Ovary (tissue), 9 donors: ENCODE data around the gene SH3BP5L. TPM values are rescaled to one million over a fixed set of nuclear protein-coding genes. Genes with fewer than 3 reads are reported as not detected.
"Not testable (repeated sequence)": the region's sequence is repeated elsewhere in the genome, so short reads cannot be mapped to it uniquely, and the experiment has no call there.

ENCODE experiments used
- DNase-seq, 5 donors: peaks; one replicate each; pipeline ENCODE4 v3.0.0-alpha.2; 2019 to 2020
- H3K27ac ChIP-seq, 2 donors: fragments of 200-600 bp; one replicate each; pipeline versions ENCODE4 v1.5.1 to v1.8.0; 2019 to 2022
- H3K27me3 ChIP-seq: fragments of 200-600 bp; one replicate; pipeline ENCODE4 v1.8.0; 2022
- H3K36me3 ChIP-seq: fragments of 200-600 bp; sonication (generic); one replicate; pipeline ENCODE4 v1.5.1; 2019
- H3K4me1 ChIP-seq: one replicate; pipeline ENCODE4 v1.8.1; 2013; ENCODE audit warnings: mild to moderate bottlenecking, moderate library complexity; ENCODE audit not compliant: insufficient read depth
- H3K4me3 ChIP-seq: fragments of 200-600 bp; sonication (generic); one replicate; pipeline ENCODE4 v1.5.1; 2017
- H3K9me3 ChIP-seq, 2 donors: fragments of 200-600 bp in 1 of 2; sonication (generic) in 1 of 2; one replicate each; pipeline versions ENCODE4 v1.5.1 to v1.8.1; 2013 to 2019; ENCODE audit warnings: mild to moderate bottlenecking in 1 of 2, moderate library complexity in 1 of 2
- EP300 ChIP-seq: sonication (generic); formaldehyde crosslinking; IDR thresholded peaks from one replicate; pipeline ENCODE4 v1.6.1; 2017; ENCODE audit warnings: antibody characterized with exemption
- POLR2A ChIP-seq: fragments of 450-650 bp; IDR thresholded peaks from one replicate; pipeline ENCODE4 v1.6.1; 2017; ENCODE audit warnings: antibody characterized with exemption, mild to moderate bottlenecking, moderate library complexity
- WGBS, 3 donors: extraction: QIAGEN DNeasy Blood & Tissue Kit in 1 of 3; methylation state at CpG; one replicate each; pipeline versions ENCODE4 v1.1.5 to v1.1.7; 2013 to 2017; 5-methylcytosine and 5-hydroxymethylcytosine counted together
- intact Hi-C, 4 donors: fragments of 100-400 bp; cut with DNase I; formaldehyde crosslinking; loops; one replicate each; pipeline versions ENCODE4 v1.11.0 to v1.15.1; 2022 to 2023
- polyA plus RNA-seq, 2 donors: library from polyadenylated mRNA; stranded (reverse); fragments of 200-250 nt in 1 of 2; fragments of 350-450 nt in 1 of 2; fragmentation: Illumina TruSeq in 1 of 2; extraction: RNeasy Lipid Tissue Mini Kit (QIAGEN cat#74804) in 1 of 2; gene quantifications; one replicate each; pipeline ENCODE4 v1.2.3, GENCODE V29; 2013 to 2014
- total RNA-seq, 7 donors: library from RNA; depleted of rRNA in 2 of 7; stranded (reverse); fragments of >200 nt in 2 of 7; fragmentation: NEBNext Ultra II Directional in 3 of 7; extraction: Animal tissue kit (Norgen Biotek cat#: 25700) in 3 of 7; gene quantifications; one replicate each; pipeline versions ENCODE4 v1.1.0 to v1.2.4, GENCODE V29; 2016 to 2023
- TF ChIP-seq, protein P1 (sequence below), 3 donors: fragments of 450-650 bp in 2 of 3; fragments of 200-600 bp in 1 of 3; IDR thresholded peaks; one replicate each; pipeline versions ENCODE4 v1.5.1 to v1.8.0; 2016 to 2022; ENCODE audit warnings: antibody characterized with exemption in 3 of 3, mild to moderate bottlenecking in 1 of 3
- donor health status: DM: no; HTN: no; CAD: no; lungs with moderate emphysema.
- donor health status: DM: no; HTN: no; CAD: no.
- donor health status: Bipolar disorder and iron deficiency.
- donor health status: DM: yes; HTN: yes; CAD: no.
- donor health status: DM: no; HTN: no; CAD: no.
- donor health status: DM: yes; HTN: yes; CAD: no.

Gene SH3BP5L
- total and polyA plus RNA-seq, 9 donors: 8.1 to 16.8 (median 13.8) TPM

DNA sequence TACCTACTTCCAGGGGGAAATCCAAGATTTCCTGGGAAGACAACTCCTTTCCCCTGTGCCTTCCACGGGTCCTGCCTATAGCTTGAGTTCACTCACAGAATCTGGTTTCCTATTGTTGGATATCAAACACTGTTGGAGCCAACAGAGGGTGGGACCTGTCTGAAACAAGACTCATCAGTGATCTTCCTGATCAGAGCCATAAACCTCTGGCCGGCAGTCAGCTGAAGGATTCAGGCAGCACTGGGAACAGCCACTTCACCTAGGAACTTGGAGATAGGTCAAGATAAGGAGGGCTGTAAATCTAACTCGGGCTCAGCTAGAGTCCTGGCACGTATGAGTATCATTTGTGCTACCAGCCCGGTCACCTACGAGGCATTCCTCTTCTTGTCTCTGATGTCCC, 23.3 kb downstream of the SH3BP5L start:
- H3K27me3 ChIP-seq: no peaks in the 10 kb centered on the region
- intact Hi-C loops: no loop called here
- no peak overlapping the region for H3K27ac ChIP-seq
- H3K4me3 ChIP-seq: no peak overlapping the region
- H3K9me3 ChIP-seq: no peaks in the 10 kb centered on the region
- TF ChIP-seq POLR2A (no peak), EP300 (no peak)
- H3K36me3 ChIP-seq: no peaks in the 10 kb centered on the region
- no peak for DNase-seq
- WGBS, 3 donors: 80 to 82% (median 81%) methylated on average over 6 of the region's 6 CpGs
- no peaks in the 10 kb centered on the region for H3K4me1 ChIP-seq

- intact Hi-C loops: no loop called here
- DNase-seq: no peak
- whole genome bisulfite sequencing, 3 donors: 77 to 80% (median 80%) methylated on average over 3 of the region's 3 CpGs
- Histone ChIP-seq H3K9me3 (no peaks in the 10 kb centered on the region), H3K4me3 (no peak overlapping the region), H3K27me3 (no peaks in the 10 kb centered on the region), H3K36me3 (no peaks in the 10 kb centered on the region), H3K4me1 (no peaks in the 10 kb centered on the region), H3K27ac (no peak overlapping the region)
- TF ChIP-seq, protein P1, sequence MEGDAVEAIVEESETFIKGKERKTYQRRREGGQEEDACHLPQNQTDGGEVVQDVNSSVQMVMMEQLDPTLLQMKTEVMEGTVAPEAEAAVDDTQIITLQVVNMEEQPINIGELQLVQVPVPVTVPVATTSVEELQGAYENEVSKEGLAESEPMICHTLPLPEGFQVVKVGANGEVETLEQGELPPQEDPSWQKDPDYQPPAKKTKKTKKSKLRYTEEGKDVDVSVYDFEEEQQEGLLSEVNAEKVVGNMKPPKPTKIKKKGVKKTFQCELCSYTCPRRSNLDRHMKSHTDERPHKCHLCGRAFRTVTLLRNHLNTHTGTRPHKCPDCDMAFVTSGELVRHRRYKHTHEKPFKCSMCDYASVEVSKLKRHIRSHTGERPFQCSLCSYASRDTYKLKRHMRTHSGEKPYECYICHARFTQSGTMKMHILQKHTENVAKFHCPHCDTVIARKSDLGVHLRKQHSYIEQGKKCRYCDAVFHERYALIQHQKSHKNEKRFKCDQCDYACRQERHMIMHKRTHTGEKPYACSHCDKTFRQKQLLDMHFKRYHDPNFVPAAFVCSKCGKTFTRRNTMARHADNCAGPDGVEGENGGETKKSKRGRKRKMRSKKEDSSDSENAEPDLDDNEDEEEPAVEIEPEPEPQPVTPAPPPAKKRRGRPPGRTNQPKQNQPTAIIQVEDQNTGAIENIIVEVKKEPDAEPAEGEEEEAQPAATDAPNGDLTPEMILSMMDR (IDR thresholded peaks at IDR 0.05): no peak
- TF ChIP-seq POLR2A (no peak), EP300 (no peak)
Measured at GRCh38 chr1:248800459-248800858, 25.3 kb downstream of the SH3BP5L start.

DNA sequence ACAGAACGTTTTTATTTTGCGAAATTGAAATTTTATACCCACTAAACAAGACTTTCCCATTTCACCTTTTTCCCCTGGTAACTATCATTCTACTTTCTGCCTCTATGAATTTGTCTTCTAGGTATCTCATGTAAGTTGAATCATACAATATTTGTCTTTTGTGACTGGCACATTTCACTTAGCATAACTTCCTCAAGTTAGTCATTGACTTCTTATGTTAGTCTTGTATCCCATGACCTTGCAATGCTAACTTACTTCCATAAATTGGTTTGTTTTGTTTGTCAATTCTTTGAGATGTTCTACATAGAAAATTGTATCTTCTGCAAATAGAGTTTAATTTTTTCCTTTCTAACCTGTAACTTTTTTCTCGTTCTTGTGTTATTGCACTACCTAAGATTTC, 26.9 kb downstream of the SH3BP5L start:
- no peak for TF ChIP-seq EP300
- TF ChIP-seq, protein P1 (IDR thresholded peaks at IDR 0.05): no peak
- TF ChIP-seq POLR2A: no peak
- no peaks in the 10 kb centered on the region for H3K9me3 ChIP-seq
- H3K4me3 ChIP-seq: no peak overlapping the region
- no peaks in the 10 kb centered on the region for H3K4me1 ChIP-seq
- 78 to 82% (median 80%) methylated on average over 3 of the region's 3 CpGs for WGBS, 3 donors
- no peak overlapping the region for H3K27ac ChIP-seq
- intact Hi-C loops: no loop called here
- no peaks in the 10 kb centered on the region for H3K27me3 ChIP-seq
- H3K36me3 ChIP-seq: no peaks in the 10 kb centered on the region
- no peak for DNase-seq

- H3K27ac ChIP-seq, H3K36me3 ChIP-seq, intact Hi-C loops, H3K4me1 ChIP-seq, H3K27me3 ChIP-seq, DNase-seq, H3K9me3 ChIP-seq, H3K4me3 ChIP-seq: not testable (repeated sequence)
- WGBS, 3 donors: 78 to 87% (median 80%) methylated on average over 5 of the region's 5 CpGs
Measured at GRCh38 chr1:248794663-248795062, 31.1 kb downstream of the SH3BP5L start.

DNA sequence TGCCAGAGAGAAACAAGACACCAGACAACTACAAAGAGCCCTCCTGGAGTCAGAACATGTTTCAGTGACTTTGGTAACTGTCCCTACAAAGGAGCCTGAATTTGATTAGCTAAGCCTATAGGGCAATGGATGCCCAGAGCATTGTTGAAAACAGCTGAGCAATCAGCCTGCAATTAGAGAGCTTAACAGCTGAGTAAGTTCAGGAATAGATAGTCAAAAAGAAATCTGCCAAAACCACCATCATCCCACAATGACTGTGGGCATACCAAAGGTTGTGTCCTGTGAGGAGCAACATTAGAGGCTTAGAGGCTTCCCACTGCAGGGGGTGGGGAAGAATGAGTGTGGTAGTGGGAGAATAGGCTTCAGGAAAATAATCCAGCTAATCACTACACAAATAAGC, 32.1 kb downstream of the SH3BP5L start:
- intact Hi-C loops: no loop called here
- TF ChIP-seq EP300 (no peak), POLR2A (no peak)
- TF ChIP-seq, protein P1 (IDR thresholded peaks at IDR 0.05): no peak
- no peaks in the 10 kb centered on the region for H3K9me3 ChIP-seq
- DNase-seq: no peak
- H3K27ac ChIP-seq: no peak overlapping the region
- H3K4me1 ChIP-seq: no peaks in the 10 kb centered on the region
- H3K27me3 ChIP-seq: no peaks in the 10 kb centered on the region
- H3K36me3 ChIP-seq: no peaks in the 10 kb centered on the region
- no peak overlapping the region for H3K4me3 ChIP-seq

- DNase-seq: no peak
- Histone ChIP-seq H3K9me3 (no peaks in the 10 kb centered on the region), H3K27ac (no peak overlapping the region), H3K27me3 (no peaks in the 10 kb centered on the region), H3K4me3 (no peak overlapping the region), H3K36me3 (no peaks in the 10 kb centered on the region), H3K4me1 (no peaks in the 10 kb centered on the region)
- WGBS, 3 donors: 60 to 79% (median 71%) methylated on average over 5 of the region's 5 CpGs
- intact Hi-C loops: no loop called here
- TF ChIP-seq EP300: no peak
- TF ChIP-seq, protein P1 (IDR thresholded peaks at IDR 0.05): no peak
- no peak for TF ChIP-seq POLR2A
Measured at GRCh38 chr1:248792342-248792741, 33.4 kb downstream of the SH3BP5L start.
